Left lobe of liver (tissue), 2 donors: ENCODE data around the gene CHSY3. TPM values are rescaled to one million over a fixed set of nuclear protein-coding genes. Genes with fewer than 3 reads are reported as not detected.
A peak's percentile ranks its signal among the peaks of the same experiment; 100 is the strongest.

Experiments
- ATAC-seq: fragments of 200-7000 bp; cut with Tn5 transposase; one replicate; pipeline ENCODE4 v1.9.1; 2020; ENCODE audit warnings: mild to moderate bottlenecking, moderate library complexity
- DNase-seq: peaks from one replicate; pipeline ENCODE4 v3.0.0-alpha.2; 2020; ENCODE audit warnings: low spot score
- total RNA-seq: library from RNA; stranded (reverse); gene quantifications from one replicate; pipeline ENCODE4 v1.2.1, GENCODE V29; 2021
- donor health status: DM: no; HTN: no; CAD: no; lungs with moderate emphysema.
- donor health status: DM: no; HTN: yes; CAD: no.

CHSY3 gene
- 0.83 TPM for total RNA-seq

DNA sequence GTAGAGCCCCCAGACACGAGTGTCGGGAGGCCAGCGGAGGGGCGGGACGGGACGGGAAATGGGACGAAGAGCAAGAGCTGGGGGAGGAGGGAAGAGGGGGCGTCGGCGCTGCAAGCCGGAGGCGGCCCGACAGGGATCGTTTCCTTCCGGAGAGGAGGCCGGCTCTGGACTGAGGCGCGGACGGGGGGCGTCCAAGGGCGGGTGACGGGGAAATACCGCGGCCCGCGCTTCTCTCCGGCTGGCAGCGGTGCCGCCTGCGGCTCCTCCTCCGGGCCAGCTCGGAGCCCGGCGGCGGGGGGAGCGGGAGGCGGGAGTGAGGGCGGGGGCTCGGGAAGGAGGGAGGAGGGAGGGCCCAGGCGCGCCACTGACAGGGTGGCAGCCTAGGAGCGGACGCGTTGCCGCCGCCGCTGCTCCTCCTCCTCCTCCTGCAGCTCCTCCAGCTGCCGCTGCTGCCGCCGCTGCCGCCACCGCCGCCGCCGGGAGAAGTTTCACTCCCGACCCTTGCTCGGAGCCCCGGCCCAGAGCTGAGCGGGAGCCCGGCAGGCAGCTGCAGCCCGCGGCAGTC lies at the start of gene CHSY3:
Gene CHSY3 (plus strand): TSS at position 364 of the 565 bp plus-strand sequence.
- peak; percentile 92 for ATAC-seq
- DNase-seq, result peak; percentile 89

GRCh38 chr5:129856325-129856724 lies 47.9 kb upstream of the CHSY3 start:
- DNase-seq, result no peak
- ATAC-seq, result no peak

- DNase-seq (no peak), ATAC-seq (no peak)
Measured at GRCh38 chr5:129857116-129857515, 47.1 kb upstream of the CHSY3 start.

- no peak for ATAC-seq
- DNase-seq, result no peak
Measured at GRCh38 chr5:129858131-129858675, 46.1 kb upstream of the CHSY3 start.

DNA sequence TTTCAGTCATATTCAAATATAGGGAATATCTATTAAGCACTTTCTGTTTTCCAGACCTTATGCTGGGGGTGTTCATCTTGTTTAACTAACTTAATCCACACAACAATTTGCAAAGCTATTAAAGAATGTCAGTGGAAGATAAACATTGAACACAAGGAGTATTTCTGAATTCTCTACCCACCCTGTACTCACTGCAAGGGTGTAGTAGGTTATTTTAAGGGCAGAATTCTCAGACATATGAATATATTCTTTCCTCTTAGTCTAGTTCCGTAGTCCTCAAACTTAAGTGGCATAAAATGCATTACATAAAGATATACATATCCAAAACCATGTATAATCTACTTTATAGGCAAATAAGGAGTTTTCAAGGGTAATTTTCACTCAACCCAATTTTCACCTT lies 19.9 kb upstream of the CHSY3 start:
- no peak for ATAC-seq
- no peak for DNase-seq

GRCh38 chr5:129899454-129899853 lies 4.8 kb upstream of the CHSY3 start:
- no peak for DNase-seq
- no peak for ATAC-seq

DNA sequence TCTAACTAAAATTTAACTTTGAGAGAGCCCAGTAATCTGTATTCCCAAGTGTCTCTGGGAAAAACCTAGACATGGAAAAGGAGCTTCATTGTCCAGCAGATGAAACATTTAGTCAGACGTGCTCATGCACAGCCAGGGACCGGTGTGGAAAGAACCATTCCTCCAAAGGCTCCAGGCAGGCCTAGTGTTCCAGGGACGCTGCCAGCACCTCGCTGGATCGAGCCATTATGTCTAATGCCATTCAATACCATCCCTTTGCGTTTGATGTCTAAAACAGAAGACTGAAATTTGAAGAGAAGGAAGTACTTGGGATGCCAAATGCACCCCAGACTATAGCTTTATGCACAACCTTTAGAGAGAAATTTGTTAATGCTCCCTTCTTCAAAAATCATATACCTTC lies 1.4 kb upstream of the CHSY3 start:
- DNase-seq (no peak), ATAC-seq (no peak)

DNA sequence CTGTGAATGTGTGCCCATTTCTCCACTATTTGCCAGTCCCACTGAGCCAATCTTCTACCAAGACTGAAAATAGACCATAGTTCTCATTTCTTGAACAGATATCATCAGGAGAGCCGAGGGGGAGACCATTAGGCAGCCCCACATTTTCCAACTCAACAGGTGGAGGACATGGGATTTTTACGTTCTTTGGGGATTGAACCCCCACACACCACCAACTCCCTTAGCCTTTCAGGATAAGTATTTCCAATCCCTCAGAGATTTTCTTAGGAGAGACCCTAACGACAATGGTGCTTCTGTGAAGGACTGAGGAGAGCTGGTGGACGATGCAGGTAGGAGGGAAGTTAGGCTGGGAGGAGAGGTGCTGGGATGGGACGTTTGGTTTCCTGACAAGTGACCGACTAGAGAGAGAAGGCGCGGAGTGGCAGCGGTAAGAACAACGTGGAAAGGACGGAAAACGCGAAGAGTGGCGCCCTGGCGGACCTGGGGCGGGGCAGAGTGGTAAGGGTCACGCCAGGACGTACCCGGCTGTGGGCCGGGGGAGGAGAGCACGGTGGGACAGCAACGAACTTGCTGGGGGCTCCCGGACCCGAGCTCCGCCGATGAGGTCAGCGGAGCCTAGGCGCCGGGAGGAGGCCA lies 681 bp upstream of the CHSY3 start:
- DNase-seq (no peak), ATAC-seq (peak; percentile 52)

- ATAC-seq (peak; percentile 47), DNase-seq (no peak)
Measured at GRCh38 chr5:129904667-129905472, 605 bp downstream of the CHSY3 start.

GRCh38 chr5:129905473-129906176 lies 1.4 kb downstream of the CHSY3 start:
- DNase-seq (no peak), ATAC-seq (no peak)

GRCh38 chr5:129906177-129906887 lies 2.1 kb downstream of the CHSY3 start:
- DNase-seq, result peak; percentile 71
- ATAC-seq, result peak; percentile 58

GRCh38 chr5:129909225-129909624 lies 5.0 kb downstream of the CHSY3 start:
- DNase-seq (no peak), ATAC-seq (no peak)

DNA sequence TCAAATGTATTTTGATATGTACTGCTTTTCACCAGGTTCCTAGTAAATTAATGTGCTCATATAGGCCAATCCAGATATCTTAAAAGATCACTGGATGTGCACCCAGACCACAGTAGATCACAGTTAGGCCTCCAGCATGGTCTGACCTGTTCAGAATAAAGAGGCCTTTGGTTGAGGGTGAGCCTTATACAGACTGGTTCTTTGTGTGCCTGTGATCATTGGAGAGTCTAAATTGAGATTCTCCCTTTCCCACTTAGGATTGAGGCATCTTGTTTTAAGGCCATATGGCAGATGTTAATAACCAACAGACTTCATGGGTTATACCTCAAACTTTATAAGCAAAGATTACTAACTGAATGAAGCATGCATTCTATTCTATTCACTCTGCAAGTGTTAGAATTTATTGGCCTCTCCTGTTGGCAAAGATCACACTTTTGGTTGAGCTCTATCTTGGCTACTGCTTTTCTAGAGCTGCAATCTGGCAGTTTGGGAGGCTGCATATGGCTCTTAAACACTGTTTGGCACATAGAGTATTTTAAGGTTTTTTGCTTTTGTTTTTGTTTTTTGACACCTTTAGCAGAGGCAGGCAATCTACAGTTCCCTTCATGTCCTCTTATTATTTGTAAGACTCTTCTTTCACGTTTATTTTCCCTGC lies 8.5 kb downstream of the CHSY3 start:
- ATAC-seq, result no peak

GRCh38 chr5:129915415-129915814 lies 11.2 kb downstream of the CHSY3 start:
- ATAC-seq (no peak), DNase-seq (no peak)

More for the DNA sequence above, 8.5 kb downstream of the CHSY3 start:
- no peak for DNase-seq

DNA sequence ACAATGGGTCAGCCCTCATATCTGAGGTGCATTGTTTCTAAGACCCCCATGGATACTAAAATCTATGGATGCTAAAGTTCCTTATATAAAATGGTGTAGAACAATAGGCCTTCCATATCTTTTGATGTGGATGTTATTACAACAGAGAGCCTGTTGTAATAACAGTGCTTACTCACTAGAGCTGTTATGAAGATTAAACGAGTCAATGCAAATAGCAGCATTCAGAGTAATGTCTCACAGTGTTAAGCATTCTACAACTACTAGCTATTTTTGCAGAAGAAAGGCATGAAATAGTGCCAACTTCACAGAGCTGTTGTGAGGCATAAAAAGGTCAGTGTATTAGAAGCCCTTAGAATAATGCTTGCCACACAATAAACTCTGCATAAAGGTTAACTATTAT lies 13.0 kb downstream of the CHSY3 start:
- no peak for ATAC-seq
- no peak for DNase-seq

GRCh38 chr5:129921204-129921603 lies 16.9 kb downstream of the CHSY3 start:
- ATAC-seq (no peak), DNase-seq (no peak)

GRCh38 chr5:129930221-129930620 lies 26.0 kb downstream of the CHSY3 start:
- DNase-seq (no peak), ATAC-seq (no peak)

- DNase-seq (no peak), ATAC-seq (no peak)
Measured at GRCh38 chr5:129935626-129936025, 31.4 kb downstream of the CHSY3 start.

GRCh38 chr5:129938077-129938476 lies 33.8 kb downstream of the CHSY3 start:
- ATAC-seq, result no peak
- no peak for DNase-seq

GRCh38 chr5:129943936-129944335 lies 39.7 kb downstream of the CHSY3 start:
- DNase-seq, result no peak
- ATAC-seq, result no peak
